Glutamatergic neuron (in vitro differentiated cells): ENCODE measurements around the gene GNB1. TPM values are rescaled to one million over a fixed set of nuclear protein-coding genes. Genes with fewer than 3 reads are reported as not detected.

Experiments
- DNase-seq: peaks from one replicate; pipeline ENCODE4 v3.0.0; 2022
- H3K27ac Mint-ChIP-seq: one replicate; pipeline ENCODE4 v1.8.0; 2020; ENCODE audit warnings: mild to moderate bottlenecking, mixed read lengths, inconsistent platforms; ENCODE audit not compliant: unreplicated experiment
- H3K27me3 Mint-ChIP-seq: one replicate; pipeline ENCODE4 v1.8.0; 2020; ENCODE audit warnings: mild to moderate bottlenecking, moderate library complexity, mixed read lengths, inconsistent platforms; ENCODE audit not compliant: unreplicated experiment
- H3K36me3 Mint-ChIP-seq: one replicate; pipeline ENCODE4 v1.8.0; 2020; ENCODE audit warnings: mild to moderate bottlenecking, mixed read lengths, inconsistent platforms; ENCODE audit not compliant: unreplicated experiment
- H3K4me1 Mint-ChIP-seq: one replicate; pipeline ENCODE4 v1.8.0; 2020; ENCODE audit warnings: mild to moderate bottlenecking, low read depth, mixed read lengths, inconsistent platforms; ENCODE audit not compliant: unreplicated experiment
- H3K4me3 Mint-ChIP-seq: one replicate; pipeline ENCODE4 v1.8.0; 2020; ENCODE audit warnings: mild to moderate bottlenecking, mixed read lengths, inconsistent platforms; ENCODE audit not compliant: unreplicated experiment
- H3K9me3 Mint-ChIP-seq: one replicate; pipeline ENCODE4 v1.8.0; 2020; ENCODE audit warnings: mild to moderate bottlenecking, moderate library complexity, mixed read lengths, inconsistent platforms; ENCODE audit not compliant: unreplicated experiment
- total RNA-seq: library from RNA; stranded (reverse); fragmentation: NEBNext Ultra II Directional; extraction: Animal tissue kit (Norgen Biotek cat#: 25700); gene quantifications from one replicate; pipeline ENCODE4 v1.2.1, GENCODE V29; 2021; ENCODE audit not compliant: unreplicated experiment
- TF ChIP-seq, protein P1 (sequence below): fragments of 200-600 bp; sonication (generic); IDR thresholded peaks from one replicate; pipeline ENCODE4 v1.5.0; 2021; ENCODE audit not compliant: partially characterized antibody, unreplicated experiment

GNB1 gene
- total RNA-seq, 1 donor from 2014 or later = 734 TPM

DNA sequence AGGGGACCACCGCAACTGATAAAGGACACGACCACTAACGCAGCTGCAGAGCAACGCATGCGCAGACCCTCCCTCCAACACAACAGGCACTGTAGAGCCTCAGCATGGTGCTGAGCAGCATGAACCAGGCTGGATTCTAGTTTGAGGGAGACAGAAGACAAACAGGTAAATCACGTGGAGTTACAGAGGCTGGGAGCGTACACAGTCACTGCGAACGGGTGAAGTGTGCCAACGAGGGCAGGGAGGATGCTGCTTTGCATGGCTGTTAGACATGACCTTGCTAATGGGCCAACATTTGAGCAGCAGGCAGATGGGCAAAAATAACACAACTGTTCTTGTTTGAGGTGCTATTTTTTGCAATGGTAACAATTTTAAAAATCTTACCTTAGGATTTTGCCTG, 57.4 kb downstream of the GNB1 start:
- no peaks in the 10 kb centered on the region for H3K36me3 Mint-ChIP-seq

DNA sequence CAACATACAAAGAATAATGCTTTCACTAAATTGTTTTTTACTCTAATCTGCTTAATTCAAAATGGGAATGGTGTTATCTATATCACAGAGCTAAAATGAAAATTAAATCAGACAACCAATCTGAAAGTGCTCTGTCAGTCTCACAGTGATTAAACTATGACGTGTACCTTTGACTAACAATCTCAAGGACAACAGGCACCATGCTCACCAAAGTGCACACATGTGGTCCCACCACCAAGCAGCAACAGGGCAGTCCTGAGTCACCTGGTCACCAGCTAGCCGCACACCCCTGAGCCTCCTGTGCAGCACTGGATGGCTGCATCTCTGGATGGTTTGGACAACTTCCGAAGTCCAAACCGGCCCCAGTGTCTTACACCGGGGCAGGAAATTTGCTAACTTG, 58.1 kb downstream of the GNB1 start:
- peak overlapping the region; percentile 97 for H3K27ac Mint-ChIP-seq
- TF ChIP-seq, protein P1, sequence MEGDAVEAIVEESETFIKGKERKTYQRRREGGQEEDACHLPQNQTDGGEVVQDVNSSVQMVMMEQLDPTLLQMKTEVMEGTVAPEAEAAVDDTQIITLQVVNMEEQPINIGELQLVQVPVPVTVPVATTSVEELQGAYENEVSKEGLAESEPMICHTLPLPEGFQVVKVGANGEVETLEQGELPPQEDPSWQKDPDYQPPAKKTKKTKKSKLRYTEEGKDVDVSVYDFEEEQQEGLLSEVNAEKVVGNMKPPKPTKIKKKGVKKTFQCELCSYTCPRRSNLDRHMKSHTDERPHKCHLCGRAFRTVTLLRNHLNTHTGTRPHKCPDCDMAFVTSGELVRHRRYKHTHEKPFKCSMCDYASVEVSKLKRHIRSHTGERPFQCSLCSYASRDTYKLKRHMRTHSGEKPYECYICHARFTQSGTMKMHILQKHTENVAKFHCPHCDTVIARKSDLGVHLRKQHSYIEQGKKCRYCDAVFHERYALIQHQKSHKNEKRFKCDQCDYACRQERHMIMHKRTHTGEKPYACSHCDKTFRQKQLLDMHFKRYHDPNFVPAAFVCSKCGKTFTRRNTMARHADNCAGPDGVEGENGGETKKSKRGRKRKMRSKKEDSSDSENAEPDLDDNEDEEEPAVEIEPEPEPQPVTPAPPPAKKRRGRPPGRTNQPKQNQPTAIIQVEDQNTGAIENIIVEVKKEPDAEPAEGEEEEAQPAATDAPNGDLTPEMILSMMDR = no peak
- H3K36me3 Mint-ChIP-seq = no peaks in the 10 kb centered on the region
- H3K4me1 Mint-ChIP-seq = peaks cover 42% of the 10 kb centered on the region
- peaks cover 13% of the 10 kb centered on the region for H3K27me3 Mint-ChIP-seq
- peaks cover 8% of the 10 kb centered on the region for H3K9me3 Mint-ChIP-seq
- no peak for DNase-seq
- peak overlapping the region; percentile 64 for H3K4me3 Mint-ChIP-seq

More for the DNA sequence above, 57.4 kb downstream of the GNB1 start:
- H3K27me3 Mint-ChIP-seq = peaks cover 13% of the 10 kb centered on the region
- TF ChIP-seq, protein P1 = no peak
- H3K27ac Mint-ChIP-seq = peak overlapping the region; percentile 97
- peaks cover 8% of the 10 kb centered on the region for H3K9me3 Mint-ChIP-seq
- no peak for DNase-seq
- H3K4me3 Mint-ChIP-seq = peak overlapping the region; percentile 64
- peaks cover 38% of the 10 kb centered on the region for H3K4me1 Mint-ChIP-seq

DNA sequence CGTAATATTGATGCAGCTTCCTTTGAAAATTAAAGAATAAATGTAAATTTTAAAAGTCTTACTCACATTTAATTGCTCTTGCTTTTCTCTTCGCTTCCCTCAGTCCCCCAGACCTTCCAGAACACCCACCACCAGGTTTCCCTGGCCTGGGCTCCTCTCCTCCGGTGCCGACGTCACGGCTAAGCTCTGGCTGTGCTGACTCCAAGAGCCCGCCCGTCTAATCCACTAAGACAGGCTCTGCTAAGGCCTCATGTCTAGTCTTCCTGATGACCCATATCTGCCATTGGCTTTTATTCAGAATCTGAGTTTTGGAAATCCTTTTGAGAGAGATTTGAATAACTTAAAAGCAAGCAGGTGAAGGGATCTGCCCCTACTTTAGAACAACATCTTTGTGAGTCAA, 58.7 kb downstream of the GNB1 start:
- no peaks in the 10 kb centered on the region for H3K36me3 Mint-ChIP-seq
- peaks cover 8% of the 10 kb centered on the region for H3K9me3 Mint-ChIP-seq
- TF ChIP-seq, protein P1 = no peak
- peaks cover 13% of the 10 kb centered on the region for H3K27me3 Mint-ChIP-seq
- peak overlapping the region; percentile 77 for H3K27ac Mint-ChIP-seq
- DNase-seq = no peak
- no peak overlapping the region for H3K4me3 Mint-ChIP-seq
- H3K4me1 Mint-ChIP-seq = peaks cover 47% of the 10 kb centered on the region

DNA sequence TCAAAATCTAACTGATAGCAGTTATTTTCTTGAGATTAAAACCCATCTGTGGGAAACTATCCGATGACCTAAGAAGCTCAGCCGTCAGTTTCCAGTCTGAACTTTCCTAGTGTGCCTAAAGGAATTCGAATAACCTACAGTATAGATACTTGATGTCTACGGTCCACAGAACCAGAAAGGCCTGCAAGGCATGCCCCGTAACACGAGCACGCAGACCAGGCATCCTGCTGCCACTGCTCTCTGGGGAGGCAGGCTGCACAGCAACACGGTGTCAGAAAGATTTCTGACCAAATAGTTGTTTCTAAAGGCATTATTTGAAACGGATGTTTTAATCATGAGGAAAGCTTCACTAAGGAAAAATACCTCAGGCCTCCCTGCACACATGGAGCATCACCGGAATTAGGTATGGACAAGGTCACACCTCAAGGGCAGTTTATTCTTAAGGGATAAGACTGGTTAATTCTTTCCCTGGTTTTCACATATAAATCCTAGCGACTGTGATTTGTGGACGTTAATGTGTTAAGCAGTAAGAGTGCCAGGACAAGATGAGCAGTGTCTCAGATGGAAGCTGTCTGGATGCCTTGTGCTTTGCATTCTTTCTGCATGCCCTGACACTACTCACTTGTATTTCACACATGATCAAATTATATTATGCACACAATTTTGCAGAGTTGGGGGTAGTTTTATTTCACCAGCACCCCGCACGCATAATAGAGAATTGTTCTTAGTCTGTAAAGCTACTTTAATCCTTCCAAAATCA, 63.6 kb downstream of the GNB1 start:
- peaks cover 14% of the 10 kb centered on the region for H3K27me3 Mint-ChIP-seq
- no peaks in the 10 kb centered on the region for H3K36me3 Mint-ChIP-seq
- peak overlapping the region; percentile 71 for H3K27ac Mint-ChIP-seq
- DNase-seq = peak; percentile 45
- H3K4me1 Mint-ChIP-seq = peaks cover 29% of the 10 kb centered on the region
- peaks cover 6% of the 10 kb centered on the region for H3K9me3 Mint-ChIP-seq
- H3K4me3 Mint-ChIP-seq = peak overlapping the region; percentile 14
- TF ChIP-seq, protein P1 = no peak

DNA sequence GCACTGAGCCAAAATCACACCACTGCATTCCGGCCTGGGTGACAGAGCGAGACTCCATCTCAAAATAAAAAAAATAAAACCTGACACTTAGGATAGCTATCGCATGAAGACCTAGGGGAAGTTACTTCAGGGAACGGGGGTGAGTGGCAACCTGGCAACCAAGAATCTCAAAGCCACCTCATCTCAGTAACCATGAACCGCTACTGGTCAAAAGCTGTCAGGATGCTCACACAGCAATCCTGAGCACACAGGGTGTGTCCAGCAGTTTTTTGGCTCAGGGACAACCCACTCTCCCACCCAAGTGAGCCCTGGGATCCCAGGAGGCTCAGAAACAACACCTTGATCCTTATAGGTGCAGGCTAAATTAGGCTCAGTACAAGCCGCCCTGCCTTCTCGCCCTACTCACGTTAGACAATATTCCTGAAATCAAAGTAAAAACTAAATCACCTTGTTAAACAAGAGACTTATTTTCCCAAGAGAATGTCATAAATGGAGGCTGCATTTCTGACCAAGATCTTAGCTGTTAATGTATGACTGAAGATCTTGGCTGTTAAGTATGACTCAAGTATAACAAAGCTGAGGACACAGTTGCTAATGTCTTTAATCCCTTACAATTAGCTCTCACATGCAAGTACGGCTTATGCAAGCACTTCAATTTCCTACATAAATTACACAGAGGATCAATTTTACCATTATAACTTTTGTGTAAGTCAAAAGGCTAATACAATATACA, 64.4 kb downstream of the GNB1 start:
- no peak for DNase-seq
- peaks cover 27% of the 10 kb centered on the region for H3K4me1 Mint-ChIP-seq
- H3K9me3 Mint-ChIP-seq = peaks cover 6% of the 10 kb centered on the region
- TF ChIP-seq, protein P1 = no peak
- H3K4me3 Mint-ChIP-seq = no peak overlapping the region
- H3K36me3 Mint-ChIP-seq = no peaks in the 10 kb centered on the region
- H3K27me3 Mint-ChIP-seq = peaks cover 14% of the 10 kb centered on the region
- peak overlapping the region; percentile 71 for H3K27ac Mint-ChIP-seq
